HEK293T (cell line): ENCODE measurements around the gene SPIRE2.

Source experiments
- BHLHE40 ChIP-seq: fragments of 450-650 bp; IDR thresholded peaks from 2 replicates; pipeline ENCODE4 v1.6.1; 2016; ENCODE audit warnings: mild to moderate bottlenecking, moderate library complexity, borderline replicate concordance
- ELF4 ChIP-seq: fragments of 450-650 bp; IDR thresholded peaks from 2 replicates; pipeline ENCODE4 v1.6.1; 2017; ENCODE audit warnings: antibody characterized with exemption
- FOXA1 ChIP-seq: fragments of 450-650 bp; IDR thresholded peaks from 2 replicates; pipeline ENCODE4 v1.6.1; 2016; ENCODE audit warnings: mild to moderate bottlenecking
- FOXK2 ChIP-seq: fragments of 450-650 bp; IDR thresholded peaks from 2 replicates; pipeline ENCODE4 v1.6.1; 2016; ENCODE audit warnings: mild to moderate bottlenecking
- FOXM1 ChIP-seq: fragments of 450-650 bp; IDR thresholded peaks from 2 replicates; pipeline ENCODE4 v1.6.1; 2017; ENCODE audit warnings: mild to moderate bottlenecking, borderline replicate concordance
- L3MBTL2 ChIP-seq: fragments of 450-650 bp; conservative IDR thresholded peaks from 2 replicates; pipeline ENCODE4 v1.6.1; 2016; ENCODE audit warnings: mild to moderate bottlenecking
- PKNOX1 ChIP-seq: fragments of 450-650 bp; IDR thresholded peaks from 2 replicates; pipeline ENCODE4 v1.6.1; 2016
- SP1 ChIP-seq: fragments of 450-650 bp; IDR thresholded peaks from 2 replicates; pipeline ENCODE4 v1.6.1; 2017
- SUZ12 ChIP-seq: fragments of 450-650 bp; IDR thresholded peaks from 2 replicates; pipeline ENCODE4 v1.6.1; 2016; ENCODE audit warnings: mild to moderate bottlenecking
- ZNF384 ChIP-seq: fragments of 450-650 bp; IDR thresholded peaks from 2 replicates; pipeline ENCODE4 v1.6.1; 2016

- TF ChIP-seq L3MBTL2 (no peak), ZNF384 (no peak), FOXM1 (no peak), SP1 (no peak), FOXK2 (no peak), PKNOX1 (no peak), FOXA1 (no peak), BHLHE40 (no peak), SUZ12 (no peak), ELF4 (no peak)
These were observed 62.8 kb downstream of the SPIRE2 start for GRCh38 chr16:89890886-89891657.
